GM23338 (cell line): ENCODE measurements around the gene TMEM45A. TPM values are rescaled to one million over a fixed set of nuclear protein-coding genes. Genes with fewer than 3 reads are reported as not detected.

Source experiments
- ATAC-seq: fragments of 200-7000 bp; cut with Tn5 transposase; 3 replicates; pipeline ENCODE4 v1.9.1; 2020
- DNase-seq: peaks from one replicate; pipeline ENCODE4 v3.0.0-alpha.2; 2015; ENCODE audit warnings: low spot score
- H2AFZ ChIP-seq: fragments of 200-600 bp; sonication (generic); 2 replicates; pipeline ENCODE4 v1.8.0; 2016; ENCODE audit warnings: antibody characterized with exemption, mild to moderate bottlenecking, moderate library complexity
- H3F3A ChIP-seq: fragments of 200-600 bp; sonication (generic); replicated peaks from 2 replicates; pipeline ENCODE4 v1.8.0; 2017; ENCODE audit warnings: antibody characterized with exemption, mixed run types, low read depth
- H3K27ac ChIP-seq: fragments of 200-600 bp; sonication (generic); 2 replicates; pipeline ENCODE4 v1.6.1; 2016; ENCODE audit warnings: low read depth
- H3K27me3 ChIP-seq: fragments of 200-600 bp; sonication (generic); 2 replicates; pipeline ENCODE4 v1.8.0; 2016; ENCODE audit warnings: mild to moderate bottlenecking, mixed run types, moderate library complexity; ENCODE audit not compliant: insufficient read depth
- H3K36me3 ChIP-seq: fragments of 200-600 bp; sonication (generic); 2 replicates; pipeline ENCODE4 v1.8.0; 2016; ENCODE audit warnings: mild to moderate bottlenecking; ENCODE audit not compliant: insufficient read depth
- H3K4me1 ChIP-seq: fragments of 200-600 bp; sonication (generic); 2 replicates; pipeline ENCODE4 v1.8.0; 2016; ENCODE audit warnings: mild to moderate bottlenecking, moderate library complexity; ENCODE audit not compliant: insufficient read depth
- H3K4me2 ChIP-seq: fragments of 200-600 bp; sonication (generic); 2 replicates; pipeline ENCODE4 v1.7.1; 2017; ENCODE audit warnings: mixed run types
- H3K4me3 ChIP-seq: fragments of 200-600 bp; sonication (generic); 2 replicates; pipeline ENCODE4 v1.6.1; 2016; ENCODE audit warnings: mixed run types
- H3K79me2 ChIP-seq: fragments of 200-600 bp; sonication (generic); replicated peaks from 2 replicates; pipeline ENCODE4 v1.8.0; 2017; ENCODE audit warnings: mild to moderate bottlenecking; ENCODE audit not compliant: insufficient read depth
- H3K9me2 ChIP-seq: fragments of 200-600 bp; sonication (generic); 2 replicates; pipeline ENCODE4 v1.8.0; 2017; ENCODE audit not compliant: insufficient read depth
- H4K20me1 ChIP-seq: fragments of 200-600 bp; sonication (generic); replicated peaks from 2 replicates; pipeline ENCODE4 v1.8.0; 2017; ENCODE audit warnings: mild to moderate bottlenecking; ENCODE audit not compliant: insufficient read depth
- H3K27ac Mint-ChIP-seq: 2 replicates; pipeline ENCODE4 v1.8.0; 2020; ENCODE audit warnings: inconsistent platforms, mild to moderate bottlenecking, moderate library complexity, mixed read lengths
- H3K27me3 Mint-ChIP-seq: 3 replicates; pipeline ENCODE4 v1.8.0; 2022; ENCODE audit warnings: low read depth, mild to moderate bottlenecking, moderate library complexity, mixed read lengths, inconsistent platforms; ENCODE audit not compliant: insufficient read depth, poor library complexity
- H3K36me3 Mint-ChIP-seq: 3 replicates; pipeline ENCODE4 v1.8.0; 2021; ENCODE audit warnings: low read depth, mild to moderate bottlenecking, inconsistent platforms, moderate library complexity, mixed read lengths
- H3K4me1 Mint-ChIP-seq: 3 replicates; pipeline ENCODE4 v1.8.0; 2020; ENCODE audit warnings: mild to moderate bottlenecking, inconsistent platforms, mixed read lengths
- H3K4me3 Mint-ChIP-seq: 3 replicates; pipeline ENCODE4 v1.8.0; 2021; ENCODE audit warnings: moderate library complexity, mild to moderate bottlenecking, inconsistent platforms, mixed read lengths
- H3K9me3 Mint-ChIP-seq: 3 replicates; pipeline ENCODE4 v1.8.0; 2020; ENCODE audit warnings: moderate library complexity, mild to moderate bottlenecking, inconsistent platforms, mixed read lengths
- CREB1 ChIP-seq: fragments of 250-450 bp; sonication (Bioruptor Pico); IDR thresholded peaks from 2 replicates; pipeline ENCODE4 v1.5.0; 2020; ENCODE audit warnings: low read depth, mild to moderate bottlenecking, moderate library complexity
- EZH2 ChIP-seq: fragments of 200-600 bp; sonication (generic); IDR thresholded peaks from one replicate; pipeline ENCODE4 v1.8.0; 2017; ENCODE audit warnings: antibody characterized with exemption, mild to moderate bottlenecking, low read depth; ENCODE audit not compliant: unreplicated experiment
- EZH2phosphoT487 ChIP-seq: fragments of 200-600 bp; sonication (generic); IDR thresholded peaks from one replicate; pipeline ENCODE4 v1.8.1; 2018; ENCODE audit warnings: antibody characterized with exemption; ENCODE audit not compliant: unreplicated experiment
- JUNB ChIP-seq: IDR thresholded peaks from one replicate; pipeline ENCODE4 v1.6.1; 2016; ENCODE audit warnings: antibody characterized with exemption; ENCODE audit not compliant: unreplicated experiment
- NANOG ChIP-seq: IDR thresholded peaks from 2 replicates; pipeline ENCODE4 v1.6.1; 2016; ENCODE audit warnings: antibody characterized with exemption, borderline replicate concordance
- POLR2AphosphoS5 ChIP-seq: IDR thresholded peaks from 2 replicates; pipeline ENCODE4 v1.6.1; 2016; ENCODE audit warnings: antibody characterized with exemption, low read depth
- STAT1 ChIP-seq: IDR thresholded peaks from one replicate; pipeline ENCODE4 v1.6.1; 2016; ENCODE audit warnings: antibody characterized with exemption; ENCODE audit not compliant: unreplicated experiment
- ZNF114 ChIP-seq: fragments of 250-450 bp; sonication (Bioruptor Pico); IDR thresholded peaks from 2 replicates; pipeline ENCODE4 v1.5.0; 2020; ENCODE audit warnings: mild to moderate bottlenecking, moderate library complexity
- ZNF331 ChIP-seq: fragments of 250-450 bp; sonication (Bioruptor Pico); IDR thresholded peaks from 2 replicates; pipeline ENCODE4 v1.5.0; 2020; ENCODE audit warnings: low read depth, mild to moderate bottlenecking, moderate library complexity
- polyA plus RNA-seq: library from polyadenylated mRNA; unstranded; fragments of >200 nt; fragmentation: Nextera tagmentation; extraction: Ambion mirVana; gene quantifications from 2 replicates; pipeline ENCODE4 v1.2.1, GENCODE V29; 2016
- total RNA-seq: library from RNA; depleted of rRNA; stranded (reverse); fragments of >200 nt; shearing (Covaris generic); gene quantifications from 2 replicates; pipeline ENCODE4 v1.2.3, GENCODE V29; 2014
- TF ChIP-seq, protein P1 (sequence below): IDR thresholded peaks from one replicate; pipeline ENCODE4 v1.6.1; 2018; ENCODE audit warnings: antibody characterized with exemption; ENCODE audit not compliant: unreplicated experiment
- TF ChIP-seq, protein P2 (sequence below), 2 experiments: fragments of 200-600 bp in 1 of 2; sonication (generic) in 1 of 2; conservative IDR thresholded peaks; 2 replicates each; pipeline versions ENCODE4 v1.5.1 to v1.6.1; 2016 to 2017; ENCODE audit warnings: antibody characterized with exemption in 2 of 2, low read depth in 2 of 2, mild to moderate bottlenecking in 2 of 2, moderate library complexity in 1 of 2
- TF ChIP-seq, protein P3 (sequence below): fragments of 250-450 bp; sonication (Bioruptor Pico); IDR thresholded peaks from 2 replicates; pipeline ENCODE4 v1.5.0; 2020; ENCODE audit warnings: mild to moderate bottlenecking, moderate library complexity
- TF ChIP-seq, protein P4 (sequence below): IDR thresholded peaks from 2 replicates; pipeline ENCODE4 v1.6.1; 2016; ENCODE audit warnings: antibody characterized with exemption

The TMEM45A gene
- total and polyA plus RNA-seq, 2 experiments from 2014 or later, result 6.5 to 12.7 TPM

DNA sequence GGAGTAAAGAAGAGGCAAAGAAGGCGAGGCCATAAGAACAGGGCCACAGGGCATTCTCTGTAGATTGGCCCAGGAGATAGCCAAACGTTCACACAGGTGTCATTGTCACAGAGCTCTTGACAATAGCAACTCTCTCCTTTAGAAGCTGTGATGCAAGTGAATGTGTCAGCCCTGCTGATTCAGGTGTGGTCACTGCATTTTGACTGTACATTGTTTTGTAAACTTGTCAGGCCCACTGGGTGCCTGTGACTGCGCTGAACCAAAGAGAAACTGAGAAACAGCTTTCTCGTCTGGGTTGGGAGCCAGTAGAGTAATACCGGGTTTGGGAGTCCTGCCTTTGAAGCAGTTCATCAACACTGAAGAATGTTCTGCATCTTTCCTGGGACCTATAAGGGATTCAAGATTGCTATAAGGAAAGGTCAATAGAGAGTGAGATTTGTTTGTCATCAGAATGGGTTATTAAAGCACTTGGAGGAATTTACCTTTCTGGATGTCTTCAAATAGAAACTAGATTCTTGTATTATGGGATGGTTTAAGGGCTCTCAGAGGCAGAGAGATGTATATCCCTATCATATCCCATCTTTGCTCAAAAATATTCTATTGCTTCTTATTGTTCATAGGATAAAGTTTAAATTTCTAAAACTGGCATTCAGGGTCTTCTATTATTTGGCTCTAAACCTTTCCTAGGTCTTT lies 45.4 kb downstream of the TMEM45A start:
- Histone ChIP-seq H3K4me3 (no peak overlapping the region), H4K20me1 (no peaks in the 10 kb centered on the region), H3K9me2 (no peaks in the 10 kb centered on the region), H2AFZ (no peak overlapping the region), H3K79me2 (no peaks in the 10 kb centered on the region), H3K4me1 (no peaks in the 10 kb centered on the region), H3K36me3 (no peaks in the 10 kb centered on the region), H3K27me3 (no peaks in the 10 kb centered on the region), H3F3A (no peaks in the 10 kb centered on the region), H3K27ac (no peak overlapping the region), H3K4me2 (no peak overlapping the region)
- TF ChIP-seq EZH2, result no peak
- no peak for TF ChIP-seq POLR2AphosphoS5
- TF ChIP-seq ZNF331 (CRISPR knock-in tag), result no peak
- no peak for TF ChIP-seq NANOG
- TF ChIP-seq, protein P1, sequence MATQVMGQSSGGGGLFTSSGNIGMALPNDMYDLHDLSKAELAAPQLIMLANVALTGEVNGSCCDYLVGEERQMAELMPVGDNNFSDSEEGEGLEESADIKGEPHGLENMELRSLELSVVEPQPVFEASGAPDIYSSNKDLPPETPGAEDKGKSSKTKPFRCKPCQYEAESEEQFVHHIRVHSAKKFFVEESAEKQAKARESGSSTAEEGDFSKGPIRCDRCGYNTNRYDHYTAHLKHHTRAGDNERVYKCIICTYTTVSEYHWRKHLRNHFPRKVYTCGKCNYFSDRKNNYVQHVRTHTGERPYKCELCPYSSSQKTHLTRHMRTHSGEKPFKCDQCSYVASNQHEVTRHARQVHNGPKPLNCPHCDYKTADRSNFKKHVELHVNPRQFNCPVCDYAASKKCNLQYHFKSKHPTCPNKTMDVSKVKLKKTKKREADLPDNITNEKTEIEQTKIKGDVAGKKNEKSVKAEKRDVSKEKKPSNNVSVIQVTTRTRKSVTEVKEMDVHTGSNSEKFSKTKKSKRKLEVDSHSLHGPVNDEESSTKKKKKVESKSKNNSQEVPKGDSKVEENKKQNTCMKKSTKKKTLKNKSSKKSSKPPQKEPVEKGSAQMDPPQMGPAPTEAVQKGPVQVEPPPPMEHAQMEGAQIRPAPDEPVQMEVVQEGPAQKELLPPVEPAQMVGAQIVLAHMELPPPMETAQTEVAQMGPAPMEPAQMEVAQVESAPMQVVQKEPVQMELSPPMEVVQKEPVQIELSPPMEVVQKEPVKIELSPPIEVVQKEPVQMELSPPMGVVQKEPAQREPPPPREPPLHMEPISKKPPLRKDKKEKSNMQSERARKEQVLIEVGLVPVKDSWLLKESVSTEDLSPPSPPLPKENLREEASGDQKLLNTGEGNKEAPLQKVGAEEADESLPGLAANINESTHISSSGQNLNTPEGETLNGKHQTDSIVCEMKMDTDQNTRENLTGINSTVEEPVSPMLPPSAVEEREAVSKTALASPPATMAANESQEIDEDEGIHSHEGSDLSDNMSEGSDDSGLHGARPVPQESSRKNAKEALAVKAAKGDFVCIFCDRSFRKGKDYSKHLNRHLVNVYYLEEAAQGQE, result no peak
- TF ChIP-seq, protein P2, sequence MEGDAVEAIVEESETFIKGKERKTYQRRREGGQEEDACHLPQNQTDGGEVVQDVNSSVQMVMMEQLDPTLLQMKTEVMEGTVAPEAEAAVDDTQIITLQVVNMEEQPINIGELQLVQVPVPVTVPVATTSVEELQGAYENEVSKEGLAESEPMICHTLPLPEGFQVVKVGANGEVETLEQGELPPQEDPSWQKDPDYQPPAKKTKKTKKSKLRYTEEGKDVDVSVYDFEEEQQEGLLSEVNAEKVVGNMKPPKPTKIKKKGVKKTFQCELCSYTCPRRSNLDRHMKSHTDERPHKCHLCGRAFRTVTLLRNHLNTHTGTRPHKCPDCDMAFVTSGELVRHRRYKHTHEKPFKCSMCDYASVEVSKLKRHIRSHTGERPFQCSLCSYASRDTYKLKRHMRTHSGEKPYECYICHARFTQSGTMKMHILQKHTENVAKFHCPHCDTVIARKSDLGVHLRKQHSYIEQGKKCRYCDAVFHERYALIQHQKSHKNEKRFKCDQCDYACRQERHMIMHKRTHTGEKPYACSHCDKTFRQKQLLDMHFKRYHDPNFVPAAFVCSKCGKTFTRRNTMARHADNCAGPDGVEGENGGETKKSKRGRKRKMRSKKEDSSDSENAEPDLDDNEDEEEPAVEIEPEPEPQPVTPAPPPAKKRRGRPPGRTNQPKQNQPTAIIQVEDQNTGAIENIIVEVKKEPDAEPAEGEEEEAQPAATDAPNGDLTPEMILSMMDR (conservative IDR thresholded peaks at IDR 0.05; ENCODE audit: low read depth in 2 of 2), result no peak
- no peak for TF ChIP-seq CREB1 (CRISPR knock-in tag)
- no peak for TF ChIP-seq STAT1
- TF ChIP-seq, protein P3, sequence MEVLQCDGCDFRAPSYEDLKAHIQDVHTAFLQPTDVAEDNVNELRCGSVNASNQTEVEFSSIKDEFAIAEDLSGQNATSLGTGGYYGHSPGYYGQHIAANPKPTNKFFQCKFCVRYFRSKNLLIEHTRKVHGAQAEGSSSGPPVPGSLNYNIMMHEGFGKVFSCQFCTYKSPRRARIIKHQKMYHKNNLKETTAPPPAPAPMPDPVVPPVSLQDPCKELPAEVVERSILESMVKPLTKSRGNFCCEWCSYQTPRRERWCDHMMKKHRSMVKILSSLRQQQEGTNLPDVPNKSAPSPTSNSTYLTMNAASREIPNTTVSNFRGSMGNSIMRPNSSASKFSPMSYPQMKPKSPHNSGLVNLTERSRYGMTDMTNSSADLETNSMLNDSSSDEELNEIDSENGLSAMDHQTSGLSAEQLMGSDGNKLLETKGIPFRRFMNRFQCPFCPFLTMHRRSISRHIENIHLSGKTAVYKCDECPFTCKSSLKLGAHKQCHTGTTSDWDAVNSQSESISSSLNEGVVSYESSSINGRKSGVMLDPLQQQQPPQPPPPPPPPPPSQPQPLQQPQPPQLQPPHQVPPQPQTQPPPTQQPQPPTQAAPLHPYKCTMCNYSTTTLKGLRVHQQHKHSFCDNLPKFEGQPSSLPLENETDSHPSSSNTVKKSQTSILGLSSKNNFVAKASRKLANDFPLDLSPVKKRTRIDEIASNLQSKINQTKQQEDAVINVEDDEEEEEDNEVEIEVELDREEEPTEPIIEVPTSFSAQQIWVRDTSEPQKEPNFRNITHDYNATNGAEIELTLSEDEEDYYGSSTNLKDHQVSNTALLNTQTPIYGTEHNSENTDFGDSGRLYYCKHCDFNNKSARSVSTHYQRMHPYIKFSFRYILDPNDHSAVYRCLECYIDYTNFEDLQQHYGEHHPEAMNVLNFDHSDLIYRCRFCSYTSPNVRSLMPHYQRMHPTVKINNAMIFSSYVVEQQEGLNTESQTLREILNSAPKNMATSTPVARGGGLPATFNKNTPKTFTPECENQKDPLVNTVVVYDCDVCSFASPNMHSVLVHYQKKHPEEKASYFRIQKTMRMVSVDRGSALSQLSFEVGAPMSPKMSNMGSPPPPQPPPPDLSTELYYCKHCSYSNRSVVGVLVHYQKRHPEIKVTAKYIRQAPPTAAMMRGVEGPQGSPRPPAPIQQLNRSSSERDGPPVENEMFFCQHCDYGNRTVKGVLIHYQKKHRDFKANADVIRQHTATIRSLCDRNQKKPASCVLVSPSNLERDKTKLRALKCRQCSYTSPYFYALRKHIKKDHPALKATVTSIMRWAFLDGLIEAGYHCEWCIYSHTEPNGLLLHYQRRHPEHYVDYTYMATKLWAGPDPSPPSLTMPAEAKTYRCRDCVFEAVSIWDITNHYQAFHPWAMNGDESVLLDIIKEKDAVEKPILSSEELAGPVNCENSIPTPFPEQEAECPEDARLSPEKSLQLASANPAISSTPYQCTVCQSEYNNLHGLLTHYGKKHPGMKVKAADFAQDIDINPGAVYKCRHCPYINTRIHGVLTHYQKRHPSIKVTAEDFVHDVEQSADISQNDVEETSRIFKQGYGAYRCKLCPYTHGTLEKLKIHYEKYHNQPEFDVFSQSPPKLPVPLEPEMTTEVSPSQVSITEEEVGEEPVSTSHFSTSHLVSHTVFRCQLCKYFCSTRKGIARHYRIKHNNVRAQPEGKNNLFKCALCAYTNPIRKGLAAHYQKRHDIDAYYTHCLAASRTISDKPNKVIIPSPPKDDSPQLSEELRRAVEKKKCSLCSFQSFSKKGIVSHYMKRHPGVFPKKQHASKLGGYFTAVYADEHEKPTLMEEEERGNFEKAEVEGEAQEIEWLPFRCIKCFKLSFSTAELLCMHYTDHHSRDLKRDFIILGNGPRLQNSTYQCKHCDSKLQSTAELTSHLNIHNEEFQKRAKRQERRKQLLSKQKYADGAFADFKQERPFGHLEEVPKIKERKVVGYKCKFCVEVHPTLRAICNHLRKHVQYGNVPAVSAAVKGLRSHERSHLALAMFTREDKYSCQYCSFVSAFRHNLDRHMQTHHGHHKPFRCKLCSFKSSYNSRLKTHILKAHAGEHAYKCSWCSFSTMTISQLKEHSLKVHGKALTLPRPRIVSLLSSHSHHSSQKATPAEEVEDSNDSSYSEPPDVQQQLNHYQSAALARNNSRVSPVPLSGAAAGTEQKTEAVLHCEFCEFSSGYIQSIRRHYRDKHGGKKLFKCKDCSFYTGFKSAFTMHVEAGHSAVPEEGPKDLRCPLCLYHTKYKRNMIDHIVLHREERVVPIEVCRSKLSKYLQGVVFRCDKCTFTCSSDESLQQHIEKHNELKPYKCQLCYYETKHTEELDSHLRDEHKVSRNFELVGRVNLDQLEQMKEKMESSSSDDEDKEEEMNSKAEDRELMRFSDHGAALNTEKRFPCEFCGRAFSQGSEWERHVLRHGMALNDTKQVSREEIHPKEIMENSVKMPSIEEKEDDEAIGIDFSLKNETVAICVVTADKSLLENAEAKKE, result no peak
- no peak for TF ChIP-seq EZH2phosphoT487
- TF ChIP-seq, protein P4, sequence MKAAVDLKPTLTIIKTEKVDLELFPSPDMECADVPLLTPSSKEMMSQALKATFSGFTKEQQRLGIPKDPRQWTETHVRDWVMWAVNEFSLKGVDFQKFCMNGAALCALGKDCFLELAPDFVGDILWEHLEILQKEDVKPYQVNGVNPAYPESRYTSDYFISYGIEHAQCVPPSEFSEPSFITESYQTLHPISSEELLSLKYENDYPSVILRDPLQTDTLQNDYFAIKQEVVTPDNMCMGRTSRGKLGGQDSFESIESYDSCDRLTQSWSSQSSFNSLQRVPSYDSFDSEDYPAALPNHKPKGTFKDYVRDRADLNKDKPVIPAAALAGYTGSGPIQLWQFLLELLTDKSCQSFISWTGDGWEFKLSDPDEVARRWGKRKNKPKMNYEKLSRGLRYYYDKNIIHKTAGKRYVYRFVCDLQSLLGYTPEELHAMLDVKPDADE, result no peak
- no peak for TF ChIP-seq JUNB
- TF ChIP-seq ZNF114, result no peak
- DNase-seq, result no peak
- no peaks in the 10 kb centered on the region for H3K9me3 Mint-ChIP-seq
- H3K27me3 Mint-ChIP-seq, result no peaks in the 10 kb centered on the region
- H3K27ac Mint-ChIP-seq, result no peak overlapping the region
- ATAC-seq, result no peak
- H3K36me3 Mint-ChIP-seq, result no peaks in the 10 kb centered on the region
- H3K4me1 Mint-ChIP-seq, result no peaks in the 10 kb centered on the region
- no peak overlapping the region for H3K4me3 Mint-ChIP-seq
